OCI-LY3 (cell line): Measurements from ENCODE around the gene HBZ.
"Not testable (repeated sequence)": the region's sequence is repeated elsewhere in the genome, so short reads cannot be mapped to it uniquely, and the experiment has no call there.

Experiments used
- H2AFZ ChIP-seq: fragments of 200-600, 300-600 bp; shearing (Covaris generic); 2 replicates; pipeline ENCODE4 v1.6.0; 2014; ENCODE audit warnings: antibody characterized with exemption, low read depth, low read length
- H3K27ac ChIP-seq: fragments of 200-600, 300-600 bp; sonication (generic); 2 replicates; pipeline ENCODE4 v1.5.1; 2014; ENCODE audit warnings: mild to moderate bottlenecking, low read length, moderate library complexity, mixed read lengths
- H3K27me3 ChIP-seq: fragments of 200-600, 300-600 bp; sonication (generic); 2 replicates; pipeline ENCODE4 v1.6.1; 2014; ENCODE audit warnings: low read depth, low read length, mixed read lengths
- H3K36me3 ChIP-seq: fragments of 200-600, 300-600 bp; sonication (generic); replicated peaks from 2 replicates; pipeline ENCODE3; 2014; ENCODE audit warnings: low read depth, low read length, mixed read lengths
- H3K4me1 ChIP-seq: fragments of 300-600, 200-600 bp; sonication (generic); 2 replicates; pipeline ENCODE4 v1.6.1; 2014; ENCODE audit warnings: low read length, mixed read lengths
- H3K4me2 ChIP-seq: fragments of 200-600, 300-600 bp; sonication (generic); 2 replicates; pipeline ENCODE4 v1.6.1; 2014; ENCODE audit warnings: low read length, mixed read lengths
- H3K4me3 ChIP-seq: fragments of 300-600, 200-600 bp; sonication (generic); 2 replicates; pipeline ENCODE4 v1.5.1; 2014; ENCODE audit warnings: antibody characterized with exemption, mild to moderate bottlenecking, low read length, moderate library complexity
- H3K79me2 ChIP-seq: fragments of 300-600, 200-600 bp; shearing (Covaris generic); 2 replicates; pipeline ENCODE4 v1.6.1; 2014; ENCODE audit warnings: mild to moderate bottlenecking, low read length, mixed read lengths
- H3K9ac ChIP-seq: fragments of 300-600, 200-600 bp; shearing (Covaris generic); 2 replicates; pipeline ENCODE4 v1.6.0; 2014; ENCODE audit warnings: mild to moderate bottlenecking, low read length, moderate library complexity
- H3K9me3 ChIP-seq: fragments of 200-600, 300-600 bp; shearing (Covaris generic); 2 replicates; pipeline ENCODE4 v1.6.1; 2014; ENCODE audit warnings: low read length, mixed read lengths; ENCODE audit not compliant: insufficient read depth
- H4K20me1 ChIP-seq: fragments of 200-600, 300-600 bp; sonication (generic); 2 replicates; pipeline ENCODE4 v1.6.1; 2016; ENCODE audit warnings: low read length, mixed read lengths; ENCODE audit not compliant: insufficient read depth
- CTCF ChIP-seq: fragments of 200-600, 300-600 bp; sonication (generic); IDR thresholded peaks from 2 replicates; pipeline ENCODE4 v1.5.1; 2014; ENCODE audit warnings: antibody characterized with exemption, low read length, low read depth
- EZH2phosphoT487 ChIP-seq: fragments of 200-600 bp; shearing (Covaris generic); IDR thresholded peaks from 2 replicates; pipeline ENCODE4 v1.6.1; 2018; ENCODE audit warnings: antibody characterized with exemption, mixed run types, low read depth

The HBZ gene

GRCh38 chr16:194516-194915 is 42.1 kb downstream of the HBZ start:
- Histone ChIP-seq H2AFZ (no peak overlapping the region), H3K27ac (no peak overlapping the region), H4K20me1 (no peaks in the 10 kb centered on the region), H3K36me3 (peaks cover 40% of the 10 kb centered on the region), H3K4me3 (no peak overlapping the region), H3K4me2 (no peak overlapping the region), H3K9ac (no peak overlapping the region), H3K9me3 (no peaks in the 10 kb centered on the region), H3K27me3 (no peaks in the 10 kb centered on the region), H3K4me1 (no peaks in the 10 kb centered on the region), H3K79me2 (no peaks in the 10 kb centered on the region)
- TF ChIP-seq CTCF: no peak
- TF ChIP-seq EZH2phosphoT487: no peak

GRCh38 chr16:200388-200787 is 47.9 kb downstream of the HBZ start:
- no peaks in the 10 kb centered on the region for H4K20me1 ChIP-seq
- no peak overlapping the region for H2AFZ ChIP-seq
- TF ChIP-seq EZH2phosphoT487 (no peak), CTCF (no peak)
- H3K4me2 ChIP-seq: no peak overlapping the region
- no peak overlapping the region for H3K9ac ChIP-seq
- H3K9me3 ChIP-seq: no peaks in the 10 kb centered on the region
- peaks cover 40% of the 10 kb centered on the region for H3K36me3 ChIP-seq
- no peak overlapping the region for H3K4me3 ChIP-seq
- no peaks in the 10 kb centered on the region for H3K27me3 ChIP-seq
- H3K79me2 ChIP-seq: peaks cover 4% of the 10 kb centered on the region
- no peaks in the 10 kb centered on the region for H3K4me1 ChIP-seq
- no peak overlapping the region for H3K27ac ChIP-seq

GRCh38 chr16:203246-203645 is 50.8 kb downstream of the HBZ start:
- Histone ChIP-seq H3K27ac (no peak overlapping the region), H4K20me1 (no peaks in the 10 kb centered on the region), H3K36me3 (peaks cover 47% of the 10 kb centered on the region), H3K79me2 (peaks cover 5% of the 10 kb centered on the region), H3K9ac (no peak overlapping the region), H3K4me2 (no peak overlapping the region), H3K27me3 (no peaks in the 10 kb centered on the region), H2AFZ (no peak overlapping the region), H3K9me3 (no peaks in the 10 kb centered on the region), H3K4me3 (no peak overlapping the region), H3K4me1 (no peaks in the 10 kb centered on the region)
- TF ChIP-seq EZH2phosphoT487 (no peak), CTCF (no peak)

GRCh38 chr16:204046-204445 is 51.6 kb downstream of the HBZ start:
- not testable (repeated sequence) for H4K20me1 ChIP-seq, H3K4me1 ChIP-seq, H2AFZ ChIP-seq, H3K9me3 ChIP-seq, H3K4me3 ChIP-seq, H3K27me3 ChIP-seq, H3K9ac ChIP-seq, H3K27ac ChIP-seq, H3K4me2 ChIP-seq
- Histone ChIP-seq H3K36me3 (peaks cover 45% of the 10 kb centered on the region), H3K79me2 (peaks cover 12% of the 10 kb centered on the region)
